HG03432 (cell line): ENCODE results near the gene RNF114.
"Not testable (repeated sequence)": the region's sequence is repeated elsewhere in the genome, so short reads cannot be mapped to it uniquely, and the experiment has no call there.

ENCODE experiments used
- ATAC-seq: cut with Tn5 transposase; IDR thresholded peaks from one replicate; pipeline ENCODE4 v1.9.1; 2021; ENCODE audit warnings: mild to moderate bottlenecking, moderate library complexity; ENCODE audit not compliant: unreplicated experiment

RNF114 gene

GRCh38 chr20:49925901-49926454, 10.2 kb upstream of the RNF114 start:
- no peak for ATAC-seq

- ATAC-seq = no peak
Measured at GRCh38 chr20:49928411-49929141, 7.6 kb upstream of the RNF114 start.

GRCh38 chr20:49929142-49929494, 7.1 kb upstream of the RNF114 start:
- no peak for ATAC-seq

GRCh38 chr20:49935746-49936152, 448 bp upstream of the RNF114 start:
- ATAC-seq = peak; percentile 2

GRCh38 chr20:49937027-49937929, 1.1 kb downstream of the RNF114 start:
- ATAC-seq = peak; percentile 5

- no peak for ATAC-seq
Measured at GRCh38 chr20:49938173-49939163, 2.3 kb downstream of the RNF114 start.

GRCh38 chr20:49941456-49941855, 5.3 kb downstream of the RNF114 start:
- ATAC-seq = no peak

GRCh38 chr20:49942303-49942702, 6.1 kb downstream of the RNF114 start:
- ATAC-seq = no peak

- ATAC-seq = no peak
Measured at GRCh38 chr20:49942942-49943341, 6.7 kb downstream of the RNF114 start.

- no peak for ATAC-seq
Measured at GRCh38 chr20:49945306-49945700, 9.1 kb downstream of the RNF114 start.

- ATAC-seq = no peak
Measured at GRCh38 chr20:49945701-49946477, 9.7 kb downstream of the RNF114 start.

- no peak for ATAC-seq
Measured at GRCh38 chr20:49948178-49948577, 12.0 kb downstream of the RNF114 start.

- no peak for ATAC-seq
Measured at GRCh38 chr20:49948809-49949507, 12.8 kb downstream of the RNF114 start.

GRCh38 chr20:49951151-49951550, 15.0 kb downstream of the RNF114 start:
- ATAC-seq = no peak

- no peak for ATAC-seq
Measured at GRCh38 chr20:49955167-49955566, 19.0 kb downstream of the RNF114 start.

GRCh38 chr20:49955830-49956396, 19.7 kb downstream of the RNF114 start:
- not testable (repeated sequence) for ATAC-seq

GRCh38 chr20:49956689-49957088, 20.5 kb downstream of the RNF114 start:
- no peak for ATAC-seq

- not testable (repeated sequence) for ATAC-seq
Measured at GRCh38 chr20:49957089-49957938, 21.1 kb downstream of the RNF114 start.
